Progenitor cell of endocrine pancreas (in vitro differentiated cells): ENCODE data around the gene PPIC. TPM values are rescaled to one million over a fixed set of nuclear protein-coding genes. Genes with fewer than 3 reads are reported as not detected.

ENCODE experiments used
- DNase-seq: peaks from one replicate; pipeline ENCODE4 v3.0.0; 2021; ENCODE audit warnings: low spot score; ENCODE audit not compliant: unreplicated experiment
- H3K27ac Mint-ChIP-seq: 2 replicates; pipeline ENCODE4 v1.8.0; 2021; ENCODE audit warnings: mild to moderate bottlenecking, moderate library complexity, mixed read lengths
- H3K27me3 Mint-ChIP-seq: 2 replicates; pipeline ENCODE4 v1.8.0; 2021; ENCODE audit warnings: mixed read lengths
- H3K36me3 Mint-ChIP-seq: 2 replicates; pipeline ENCODE4 v1.8.0; 2022; ENCODE audit warnings: mixed read lengths; ENCODE audit not compliant: insufficient read depth
- H3K4me1 Mint-ChIP-seq: 2 replicates; pipeline ENCODE4 v1.8.0; 2021; ENCODE audit warnings: low read depth, mixed read lengths
- H3K4me3 Mint-ChIP-seq: 2 replicates; pipeline ENCODE4 v1.8.0; 2021; ENCODE audit warnings: low read depth, mild to moderate bottlenecking, moderate library complexity, mixed read lengths
- H3K9me3 Mint-ChIP-seq: 2 replicates; pipeline ENCODE4 v1.8.0; 2021; ENCODE audit warnings: low read depth, mixed read lengths
- CTCF ChIP-seq: fragments of 200-600 bp; sonication (generic); IDR thresholded peaks from one replicate; pipeline ENCODE4 v1.5.0; 2021; ENCODE audit warnings: antibody characterized with exemption, mild to moderate bottlenecking; ENCODE audit not compliant: unreplicated experiment
- total RNA-seq: library from RNA; stranded (reverse); gene quantifications from 2 replicates; pipeline ENCODE4 v1.2.1, GENCODE V29; 2021

PPIC gene
- total RNA-seq, 1 donor from 2014 or later = 26.0 TPM

- Mint-ChIP-seq H3K27ac (no peak overlapping the region), H3K27me3 (no peaks in the 10 kb centered on the region), H3K4me1 (peaks cover 6% of the 10 kb centered on the region), H3K9me3 (no peaks in the 10 kb centered on the region), H3K36me3 (no peaks in the 10 kb centered on the region), H3K4me3 (no peak overlapping the region)
- TF ChIP-seq CTCF = no peak
- DNase-seq = no peak
Observed at GRCh38 chr5:123012321-123012720, 24.2 kb downstream of the PPIC start.

GRCh38 chr5:123007754-123008153, 28.8 kb downstream of the PPIC start:
- TF ChIP-seq CTCF = no peak
- H3K9me3 Mint-ChIP-seq = no peaks in the 10 kb centered on the region
- H3K4me1 Mint-ChIP-seq = peaks cover 10% of the 10 kb centered on the region
- H3K36me3 Mint-ChIP-seq = peaks cover 11% of the 10 kb centered on the region
- H3K27ac Mint-ChIP-seq = no peak overlapping the region
- DNase-seq = no peak
- no peak overlapping the region for H3K4me3 Mint-ChIP-seq
- H3K27me3 Mint-ChIP-seq = no peaks in the 10 kb centered on the region

GRCh38 chr5:123007182-123007581, 29.3 kb downstream of the PPIC start:
- no peak for TF ChIP-seq CTCF
- no peaks in the 10 kb centered on the region for H3K9me3 Mint-ChIP-seq
- peaks cover 10% of the 10 kb centered on the region for H3K4me1 Mint-ChIP-seq
- peak overlapping the region; percentile 62 for H3K27ac Mint-ChIP-seq
- peaks cover 11% of the 10 kb centered on the region for H3K36me3 Mint-ChIP-seq
- H3K4me3 Mint-ChIP-seq = no peak overlapping the region
- no peak for DNase-seq
- H3K27me3 Mint-ChIP-seq = no peaks in the 10 kb centered on the region

GRCh38 chr5:123001808-123002207, 34.7 kb downstream of the PPIC start:
- peaks cover 6% of the 10 kb centered on the region for H3K4me1 Mint-ChIP-seq
- H3K36me3 Mint-ChIP-seq = peaks cover 11% of the 10 kb centered on the region
- no peak overlapping the region for H3K4me3 Mint-ChIP-seq
- H3K27ac Mint-ChIP-seq = no peak overlapping the region
- no peaks in the 10 kb centered on the region for H3K27me3 Mint-ChIP-seq
- no peaks in the 10 kb centered on the region for H3K9me3 Mint-ChIP-seq
- TF ChIP-seq CTCF = no peak
- no peak for DNase-seq

GRCh38 chr5:123000731-123001130, 35.8 kb downstream of the PPIC start:
- TF ChIP-seq CTCF = no peak
- H3K27ac Mint-ChIP-seq = no peak overlapping the region
- H3K9me3 Mint-ChIP-seq = no peaks in the 10 kb centered on the region
- H3K36me3 Mint-ChIP-seq = peaks cover 11% of the 10 kb centered on the region
- no peaks in the 10 kb centered on the region for H3K27me3 Mint-ChIP-seq
- DNase-seq = no peak
- peaks cover 6% of the 10 kb centered on the region for H3K4me1 Mint-ChIP-seq
- no peak overlapping the region for H3K4me3 Mint-ChIP-seq
